ENCODE data around the gene USP36. TPM values are rescaled to one million over a fixed set of nuclear protein-coding genes. Genes with fewer than 3 reads are reported as not detected.

Gene USP36
- total RNA-seq, 6 experiments from 2014 or later = 12.7 to 27.8 (median 18.7) TPM

DNA sequence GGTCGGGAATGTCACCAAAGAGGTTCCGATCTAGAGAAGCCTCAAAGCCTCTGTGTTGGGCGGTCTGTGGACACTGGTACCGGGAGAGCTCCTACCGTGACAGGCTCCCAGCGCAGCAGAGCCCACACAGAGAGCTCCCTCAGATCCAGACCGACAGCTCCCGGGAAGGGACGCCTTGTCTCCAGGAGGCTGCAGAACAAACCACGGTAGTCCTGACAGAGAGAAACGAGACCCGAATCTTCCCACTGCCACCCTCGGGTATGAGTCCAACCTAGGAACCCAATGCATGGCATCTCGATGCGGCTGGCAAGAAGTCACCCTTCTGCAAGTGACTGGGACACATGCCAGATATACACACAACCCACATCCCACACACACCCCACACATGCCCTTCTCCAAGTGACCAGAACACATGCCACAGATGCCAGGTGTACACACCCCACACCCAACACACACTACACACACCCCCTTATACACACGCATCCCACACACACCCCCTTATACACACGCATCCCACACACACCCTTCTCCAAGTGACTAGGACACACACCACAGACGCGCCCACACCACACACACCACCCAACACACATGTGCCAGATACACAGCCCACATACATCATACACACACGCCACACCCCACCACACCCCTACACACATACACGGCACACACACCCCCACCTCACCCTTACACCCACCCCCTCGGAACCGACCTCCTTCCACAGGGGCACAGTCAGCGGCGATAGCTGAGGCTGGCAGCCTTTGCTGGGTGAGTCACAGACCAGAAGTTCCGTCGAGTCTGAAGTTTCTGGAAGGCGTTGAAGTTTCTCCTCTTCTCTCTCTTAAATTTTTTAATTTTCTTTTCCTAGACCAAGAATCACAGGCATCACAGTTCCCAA lies 42.7 kb downstream of the USP36 start:
- ATAC-seq (no peak), DNase-seq (no peak)
- Histone ChIP-seq H3K27me3 (no peaks in the 10 kb centered on the region), H3K36me3 (peaks cover 5 to 51% (median 14%) of the 10 kb centered on the region in 4 donors), H3K9me3 (no peaks in the 10 kb centered on the region), H3K4me3 (no peak overlapping the region), H3K27ac (no peak overlapping the region), H3K4me1 (no peaks in the 10 kb centered on the region)
- intact Hi-C loops (cut with DNase I) = no loop called here
- WGBS (ENCODE audit: insufficient coverage, low coverage, low lambda C conversion rate, missing lambda C conversion rate) = 85% methylated on average over 17 of the region's 28 CpGs
- no peak for TF ChIP-seq POLR2A (IDR thresholded peaks at IDR 0.05)

DNA sequence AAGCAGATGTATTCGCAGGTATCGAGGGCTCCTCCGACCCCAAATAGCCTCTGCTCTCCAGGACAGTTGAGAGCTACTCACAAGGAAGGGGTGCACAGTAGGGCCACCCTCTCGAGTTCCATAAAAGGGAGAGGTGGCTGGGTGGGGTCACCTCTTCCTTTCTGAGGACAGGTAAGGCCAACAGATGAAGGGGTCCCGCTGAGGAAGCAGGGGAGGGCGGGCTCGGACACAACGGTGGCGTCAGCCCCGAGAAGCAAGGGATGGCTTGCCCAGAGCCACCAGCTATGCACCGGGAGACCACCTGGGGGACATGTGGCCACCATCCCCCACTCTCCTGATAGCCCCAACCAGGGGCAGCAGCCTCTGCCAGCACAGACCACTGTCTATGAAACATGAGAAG lies 43.4 kb downstream of the USP36 start:
- no peaks in the 10 kb centered on the region for H3K27me3 ChIP-seq
- no peaks in the 10 kb centered on the region for H3K4me1 ChIP-seq
- intact Hi-C loops (cut with DNase I) = no loop called here
- H3K36me3 ChIP-seq = peaks cover 5 to 44% (median 8%) of the 10 kb centered on the region in 4 donors
- H3K4me3 ChIP-seq = no peak overlapping the region
- TF ChIP-seq, protein P1, sequence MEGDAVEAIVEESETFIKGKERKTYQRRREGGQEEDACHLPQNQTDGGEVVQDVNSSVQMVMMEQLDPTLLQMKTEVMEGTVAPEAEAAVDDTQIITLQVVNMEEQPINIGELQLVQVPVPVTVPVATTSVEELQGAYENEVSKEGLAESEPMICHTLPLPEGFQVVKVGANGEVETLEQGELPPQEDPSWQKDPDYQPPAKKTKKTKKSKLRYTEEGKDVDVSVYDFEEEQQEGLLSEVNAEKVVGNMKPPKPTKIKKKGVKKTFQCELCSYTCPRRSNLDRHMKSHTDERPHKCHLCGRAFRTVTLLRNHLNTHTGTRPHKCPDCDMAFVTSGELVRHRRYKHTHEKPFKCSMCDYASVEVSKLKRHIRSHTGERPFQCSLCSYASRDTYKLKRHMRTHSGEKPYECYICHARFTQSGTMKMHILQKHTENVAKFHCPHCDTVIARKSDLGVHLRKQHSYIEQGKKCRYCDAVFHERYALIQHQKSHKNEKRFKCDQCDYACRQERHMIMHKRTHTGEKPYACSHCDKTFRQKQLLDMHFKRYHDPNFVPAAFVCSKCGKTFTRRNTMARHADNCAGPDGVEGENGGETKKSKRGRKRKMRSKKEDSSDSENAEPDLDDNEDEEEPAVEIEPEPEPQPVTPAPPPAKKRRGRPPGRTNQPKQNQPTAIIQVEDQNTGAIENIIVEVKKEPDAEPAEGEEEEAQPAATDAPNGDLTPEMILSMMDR (IDR thresholded peaks at IDR 0.05) = no peak
- TF ChIP-seq POLR2A (IDR thresholded peaks at IDR 0.05) = no peak
- no peaks in the 10 kb centered on the region for H3K9me3 ChIP-seq
- ATAC-seq = no peak
- no peak overlapping the region for H3K27ac ChIP-seq
- DNase-seq = no peak
- no CpG with 5 or more reads among the region's 11 CpGs for WGBS (ENCODE audit: insufficient coverage, low coverage, low lambda C conversion rate, missing lambda C conversion rate)

DNA sequence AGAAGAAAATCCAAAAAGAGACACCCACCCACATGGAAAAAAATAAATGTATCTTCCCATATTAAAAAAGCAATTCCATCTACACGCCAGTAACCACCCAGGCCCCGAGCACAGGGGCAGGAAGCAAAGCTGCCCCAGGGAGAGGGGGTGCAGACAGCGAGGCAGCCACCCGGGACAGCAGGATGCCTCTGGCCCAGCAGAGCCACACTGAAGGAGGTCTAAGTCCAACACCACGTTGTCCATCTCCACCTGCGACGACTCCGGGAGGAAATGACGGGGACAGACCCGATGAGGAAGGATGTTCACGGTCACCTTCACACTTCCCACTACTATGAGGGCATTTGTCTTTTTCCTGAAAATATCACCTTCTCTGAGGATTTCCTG lies 44.1 kb downstream of the USP36 start:
- peaks cover 5 to 41% (median 8%) of the 10 kb centered on the region in 4 donors for H3K36me3 ChIP-seq
- intact Hi-C loops (cut with DNase I) = no loop called here
- no peaks in the 10 kb centered on the region for H3K27me3 ChIP-seq
- TF ChIP-seq, protein P1 (IDR thresholded peaks at IDR 0.05) = no peak
- TF ChIP-seq POLR2A (IDR thresholded peaks at IDR 0.05) = no peak
- H3K4me3 ChIP-seq = no peak overlapping the region
- ATAC-seq (no peak), DNase-seq (no peak)
- WGBS (ENCODE audit: insufficient coverage, low coverage, low lambda C conversion rate, missing lambda C conversion rate) = 79% methylated on average over 9 of the region's 11 CpGs
- H3K9me3 ChIP-seq = no peaks in the 10 kb centered on the region
- H3K27ac ChIP-seq = no peak overlapping the region
- no peaks in the 10 kb centered on the region for H3K4me1 ChIP-seq

DNA sequence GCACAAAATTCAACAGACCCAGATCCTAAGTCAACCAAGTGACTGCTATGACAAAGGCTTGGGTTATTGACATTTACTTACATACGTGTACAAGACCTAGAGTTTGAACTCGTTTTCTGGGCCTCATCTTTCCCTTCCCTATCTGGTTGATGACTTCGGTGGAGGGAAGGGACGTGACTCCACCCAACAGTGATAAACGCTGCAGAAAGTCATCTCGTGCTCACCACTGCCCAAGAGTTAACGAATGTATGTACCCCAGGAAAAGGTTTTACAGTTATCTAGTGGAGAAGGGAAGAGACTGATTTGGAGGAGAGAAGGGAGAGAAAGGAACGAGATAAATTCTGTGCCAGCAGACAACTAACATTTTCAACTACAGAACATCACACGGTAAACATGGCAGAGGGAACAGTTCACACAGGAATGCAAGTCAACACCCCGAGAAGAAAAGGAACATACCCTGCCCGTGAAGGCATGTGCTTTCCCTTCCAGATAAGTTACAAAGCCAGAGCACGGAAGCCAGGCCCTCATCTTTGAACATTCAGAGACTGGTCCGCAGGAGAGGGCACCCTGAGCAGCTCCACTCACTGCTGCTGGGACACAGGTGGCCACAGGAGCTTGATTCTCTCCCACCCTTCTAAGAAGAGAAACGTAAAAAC lies 44.6 kb downstream of the USP36 start:
- intact Hi-C loops (cut with DNase I) = no loop called here
- H3K4me3 ChIP-seq = no peak overlapping the region
- ATAC-seq = no peak
- no peak for TF ChIP-seq POLR2A (IDR thresholded peaks at IDR 0.05)
- TF ChIP-seq, protein P1 (IDR thresholded peaks at IDR 0.05) = no peak
- no peak overlapping the region for H3K27ac ChIP-seq
- no peak for DNase-seq
- H3K9me3 ChIP-seq = no peaks in the 10 kb centered on the region
- H3K4me1 ChIP-seq = no peaks in the 10 kb centered on the region
- no peaks in the 10 kb centered on the region for H3K27me3 ChIP-seq
- H3K36me3 ChIP-seq = peaks cover 5 to 37% (median 7%) of the 10 kb centered on the region in 4 donors
- WGBS (ENCODE audit: insufficient coverage, low coverage, low lambda C conversion rate, missing lambda C conversion rate) = 87% methylated on average over 12 of the region's 14 CpGs

Data from right lobe of liver (tissue), 6 donors.